ENCODE measurements around the gene ATXN1.
"Not testable (repeated sequence)": the region's sequence is repeated elsewhere in the genome, so short reads cannot be mapped to it uniquely, and the experiment has no call there.

Gene ATXN1

GRCh38 chr6:16470502-16471221, 290.6 kb downstream of the ATXN1 start:
- no peak for DNase-seq
- Histone ChIP-seq H3K27ac (no peak overlapping the region), H3K36me3 (peaks cover 0 to 5% (median 0%) of the 10 kb centered on the region in 3 donors), H3K4me3 (no peak overlapping the region), H3K9me3 (no peaks in the 10 kb centered on the region), H3K4me1 (peaks cover 0 to 20% (median 3%) of the 10 kb centered on the region in 4 donors), H3K27me3 (no peaks in the 10 kb centered on the region)
- TF ChIP-seq CTCF (IDR thresholded peaks at IDR 0.05), result no peak
- intact Hi-C loops (cut with DNase I; ENCODE audit: low total_unique reads), result no loop called here

- H3K36me3 ChIP-seq, result peaks cover 0 to 2% (median 0%) of the 10 kb centered on the region in 3 donors
- H3K9me3 ChIP-seq, result no peaks in the 10 kb centered on the region
- H3K27ac ChIP-seq, result no peak overlapping the region
- no peak overlapping the region for H3K4me3 ChIP-seq
- TF ChIP-seq CTCF (IDR thresholded peaks at IDR 0.05), result no peak
- no peak for DNase-seq
- intact Hi-C loops (cut with DNase I; ENCODE audit: low total_unique reads), result loop anchor here (5.0 kb wide), 1 partner anchor 1763 kb away; no protein-coding TSS in a partner anchor
- H3K4me1 ChIP-seq, result peaks cover 0 to 20% (median 3%) of the 10 kb centered on the region in 4 donors
- no peaks in the 10 kb centered on the region for H3K27me3 ChIP-seq
These were observed 292.2 kb downstream of the ATXN1 start for GRCh38 chr6:16468991-16469615.

- Histone ChIP-seq H3K4me3 (no peak overlapping the region), H3K4me1 (peaks cover 0 to 6% (median 2%) of the 10 kb centered on the region in 4 donors), H3K36me3 (no peaks in the 10 kb centered on the region), H3K27ac (no peak overlapping the region), H3K9me3 (no peaks in the 10 kb centered on the region), H3K27me3 (no peaks in the 10 kb centered on the region)
- TF ChIP-seq CTCF (IDR thresholded peaks at IDR 0.05), result no peak
- no peak for DNase-seq
- intact Hi-C loops (cut with DNase I; ENCODE audit: low total_unique reads), result loop anchor here (5.0 kb wide), 1 partner anchor 1765 kb away; no protein-coding TSS in a partner anchor
These were observed 294.3 kb downstream of the ATXN1 start for GRCh38 chr6:16466800-16467553.

- H3K27ac ChIP-seq, result no peak overlapping the region
- no peaks in the 10 kb centered on the region for H3K9me3 ChIP-seq
- no peaks in the 10 kb centered on the region for H3K36me3 ChIP-seq
- no peak overlapping the region for H3K4me3 ChIP-seq
- TF ChIP-seq CTCF (IDR thresholded peaks at IDR 0.05), result no peak
- peaks cover 0 to 6% (median 0%) of the 10 kb centered on the region in 4 donors for H3K4me1 ChIP-seq
- intact Hi-C loops (cut with DNase I; ENCODE audit: low total_unique reads), result no loop called here
- no peaks in the 10 kb centered on the region for H3K27me3 ChIP-seq
- no peak for DNase-seq
These were observed 297.2 kb downstream of the ATXN1 start for GRCh38 chr6:16464045-16464444.

DNA sequence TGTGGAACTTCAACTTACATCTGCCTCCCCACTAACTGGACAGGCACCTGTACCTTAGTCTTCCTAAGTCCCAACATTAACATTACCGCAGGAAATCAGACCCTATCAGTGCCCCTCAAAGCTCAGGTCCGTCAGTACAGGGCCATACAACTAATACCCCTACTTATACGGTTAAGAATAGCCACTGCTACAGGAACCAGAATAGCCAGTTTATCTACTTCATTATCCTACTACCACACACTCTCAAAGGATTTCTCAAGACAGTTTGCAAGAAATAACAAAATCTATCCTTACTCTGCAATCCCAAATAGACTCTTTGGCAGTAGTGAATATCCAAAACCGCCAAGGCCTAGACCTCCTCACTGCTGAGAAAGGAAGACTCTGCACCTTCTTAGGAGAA, 298.0 kb downstream of the ATXN1 start:
- H3K9me3 ChIP-seq; DNase-seq; intact Hi-C loops (cut with DNase I; ENCODE audit: low total_unique reads); H3K36me3 ChIP-seq; H3K4me1 ChIP-seq; H3K27ac ChIP-seq; H3K4me3 ChIP-seq; H3K27me3 ChIP-seq: not testable (repeated sequence)

All from tibial artery (tissue), 4 donors.